GM21825 (cell line): ENCODE measurements around the gene ST3GAL2.

Experiments used
- ATAC-seq: cut with Tn5 transposase; IDR thresholded peaks from one replicate; pipeline ENCODE4 v1.9.1; 2021; ENCODE audit warnings: mild to moderate bottlenecking, moderate library complexity; ENCODE audit not compliant: unreplicated experiment

Gene ST3GAL2, protein sequence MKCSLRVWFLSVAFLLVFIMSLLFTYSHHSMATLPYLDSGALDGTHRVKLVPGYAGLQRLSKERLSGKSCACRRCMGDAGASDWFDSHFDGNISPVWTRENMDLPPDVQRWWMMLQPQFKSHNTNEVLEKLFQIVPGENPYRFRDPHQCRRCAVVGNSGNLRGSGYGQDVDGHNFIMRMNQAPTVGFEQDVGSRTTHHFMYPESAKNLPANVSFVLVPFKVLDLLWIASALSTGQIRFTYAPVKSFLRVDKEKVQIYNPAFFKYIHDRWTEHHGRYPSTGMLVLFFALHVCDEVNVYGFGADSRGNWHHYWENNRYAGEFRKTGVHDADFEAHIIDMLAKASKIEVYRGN

DNA sequence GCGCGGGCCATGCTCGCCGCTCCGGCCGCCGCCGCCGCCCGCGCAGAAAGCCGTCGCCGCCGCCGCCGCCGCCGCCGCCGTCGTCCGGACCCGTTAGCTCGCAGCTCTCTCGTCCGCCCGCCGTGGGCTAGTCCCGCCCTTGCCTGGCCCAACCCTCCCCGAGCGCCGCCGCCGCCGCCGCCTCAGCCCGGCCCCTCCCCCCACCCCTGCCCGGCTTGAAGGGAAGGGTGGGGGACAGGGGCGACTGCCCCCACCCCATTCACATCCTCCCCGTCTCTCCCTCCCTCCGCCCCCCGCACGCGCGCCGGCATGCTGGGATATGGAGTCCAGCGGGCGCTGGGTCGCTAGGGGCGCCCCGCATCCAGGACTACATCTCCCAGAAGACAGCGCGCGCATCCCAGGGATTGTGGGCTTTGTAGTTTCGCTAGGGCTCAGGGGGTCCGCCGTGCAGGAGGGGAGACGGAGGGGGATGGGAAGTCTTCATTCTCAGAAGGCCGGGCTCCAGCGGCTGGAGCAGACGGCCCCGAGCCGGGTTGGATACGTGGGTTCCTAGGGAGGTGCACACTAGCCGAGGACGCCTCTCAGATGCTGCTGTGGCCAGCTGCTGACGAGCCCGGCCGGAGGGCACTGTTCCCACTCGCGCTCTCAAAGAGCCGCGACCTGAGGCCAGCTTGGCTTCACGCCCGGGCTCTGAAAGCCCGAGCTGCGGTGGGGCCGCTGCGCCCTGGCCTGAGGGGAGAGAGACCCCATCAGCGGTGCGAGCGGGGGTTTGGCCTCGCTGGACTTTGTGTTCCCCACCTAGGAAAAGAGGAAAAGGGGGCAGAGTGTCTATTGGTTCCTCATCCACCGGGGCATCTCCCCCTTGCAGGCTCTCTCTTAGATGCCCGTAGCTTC is at the start of gene ST3GAL2:
ST3GAL2 (minus strand) TSS at position 132 of the 894 bp plus-strand sequence. CDS start 40,570 bp downstream, outside the sequence.
- ATAC-seq, result peak; percentile 88

DNA sequence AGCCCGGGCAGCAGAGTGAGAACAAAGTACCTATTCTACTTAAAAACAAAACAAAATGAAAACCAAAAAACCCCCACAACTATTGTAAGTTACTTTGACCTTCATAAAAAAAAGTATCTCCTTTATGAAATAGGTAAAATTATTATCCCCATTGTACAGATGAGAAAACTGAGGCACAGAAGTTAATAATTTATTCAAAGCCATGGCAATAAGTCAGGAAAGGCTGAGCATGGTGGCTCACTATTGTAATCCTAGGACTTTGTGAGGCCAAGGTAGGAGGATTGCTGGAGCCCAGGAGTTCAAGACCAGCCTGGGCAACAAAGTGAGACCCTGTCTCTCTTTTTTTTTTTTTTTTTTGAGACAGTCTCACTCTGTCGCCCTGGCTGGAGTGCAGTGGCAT is 46.0 kb upstream of the ST3GAL2 start:
- no peak for ATAC-seq

DNA sequence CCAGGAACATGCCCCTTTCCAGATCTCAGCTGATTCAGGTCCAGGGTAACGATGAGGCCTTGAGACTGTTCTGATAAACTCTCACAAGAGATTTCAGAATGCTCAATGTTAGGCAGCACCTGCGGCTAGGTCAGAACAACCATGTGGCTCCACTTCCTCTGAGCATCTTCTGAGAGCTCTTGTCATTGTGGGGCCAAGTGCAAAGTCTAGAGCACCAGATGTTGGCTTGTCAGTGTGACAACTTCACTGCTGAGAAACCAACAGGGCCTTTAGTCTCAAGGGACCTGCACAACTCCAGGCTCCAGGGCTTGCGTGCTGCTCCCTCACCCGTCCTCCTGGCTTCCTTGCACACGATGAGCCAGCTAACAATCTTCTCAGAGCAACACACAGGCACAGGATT is 44.5 kb upstream of the ST3GAL2 start:
- ATAC-seq, result peak; percentile 54

DNA sequence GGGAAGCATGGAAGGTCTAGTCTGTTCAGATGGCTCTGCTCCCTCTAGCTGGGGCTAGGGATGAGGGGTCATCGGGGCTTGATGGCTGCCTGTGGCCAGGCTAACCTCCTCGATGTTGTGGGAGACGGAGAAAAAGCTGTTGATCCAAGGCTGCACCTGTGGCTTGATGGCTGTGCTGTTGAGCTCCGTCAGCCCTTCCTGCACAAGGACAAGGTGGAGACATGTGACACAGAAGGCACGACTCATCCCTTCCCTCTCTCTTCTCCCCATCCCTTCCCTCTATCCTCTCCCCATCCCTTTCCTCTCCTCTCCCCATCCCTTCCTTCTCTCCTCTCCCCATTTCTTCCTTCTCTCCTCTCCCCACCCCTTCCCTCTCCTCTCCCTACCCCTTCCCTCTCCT is 43.7 kb upstream of the ST3GAL2 start:
- ATAC-seq, result no peak

DNA sequence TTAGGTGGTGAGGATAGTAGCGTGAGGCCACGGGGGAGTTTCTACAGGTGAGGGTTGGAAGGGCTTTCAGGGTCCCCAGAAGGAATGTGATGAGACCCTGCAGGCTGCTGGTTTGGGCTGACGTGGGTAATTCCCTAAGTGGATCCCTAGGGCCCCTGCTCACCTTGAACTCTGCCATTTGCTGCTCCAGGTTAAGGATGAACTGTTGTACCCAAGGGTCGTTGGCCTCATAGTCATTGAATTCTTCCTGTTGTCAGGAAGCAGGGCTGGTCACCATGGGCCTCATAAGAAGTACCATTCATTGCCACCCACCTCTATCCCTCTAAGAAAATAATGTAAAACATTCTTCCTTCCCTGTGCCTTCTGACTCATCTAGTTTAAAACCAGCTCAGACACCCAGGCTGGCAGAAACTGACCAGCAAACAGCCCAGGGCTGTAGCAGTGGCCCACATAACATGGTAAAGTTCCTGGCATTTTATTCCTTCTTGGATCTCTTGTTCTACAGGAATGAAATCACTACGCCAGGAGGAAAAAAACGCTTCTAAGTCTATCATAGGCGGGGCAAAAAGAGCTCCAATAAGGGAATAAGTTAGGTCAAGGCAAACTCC is 43.1 kb upstream of the ST3GAL2 start:
- ATAC-seq, result no peak

DNA sequence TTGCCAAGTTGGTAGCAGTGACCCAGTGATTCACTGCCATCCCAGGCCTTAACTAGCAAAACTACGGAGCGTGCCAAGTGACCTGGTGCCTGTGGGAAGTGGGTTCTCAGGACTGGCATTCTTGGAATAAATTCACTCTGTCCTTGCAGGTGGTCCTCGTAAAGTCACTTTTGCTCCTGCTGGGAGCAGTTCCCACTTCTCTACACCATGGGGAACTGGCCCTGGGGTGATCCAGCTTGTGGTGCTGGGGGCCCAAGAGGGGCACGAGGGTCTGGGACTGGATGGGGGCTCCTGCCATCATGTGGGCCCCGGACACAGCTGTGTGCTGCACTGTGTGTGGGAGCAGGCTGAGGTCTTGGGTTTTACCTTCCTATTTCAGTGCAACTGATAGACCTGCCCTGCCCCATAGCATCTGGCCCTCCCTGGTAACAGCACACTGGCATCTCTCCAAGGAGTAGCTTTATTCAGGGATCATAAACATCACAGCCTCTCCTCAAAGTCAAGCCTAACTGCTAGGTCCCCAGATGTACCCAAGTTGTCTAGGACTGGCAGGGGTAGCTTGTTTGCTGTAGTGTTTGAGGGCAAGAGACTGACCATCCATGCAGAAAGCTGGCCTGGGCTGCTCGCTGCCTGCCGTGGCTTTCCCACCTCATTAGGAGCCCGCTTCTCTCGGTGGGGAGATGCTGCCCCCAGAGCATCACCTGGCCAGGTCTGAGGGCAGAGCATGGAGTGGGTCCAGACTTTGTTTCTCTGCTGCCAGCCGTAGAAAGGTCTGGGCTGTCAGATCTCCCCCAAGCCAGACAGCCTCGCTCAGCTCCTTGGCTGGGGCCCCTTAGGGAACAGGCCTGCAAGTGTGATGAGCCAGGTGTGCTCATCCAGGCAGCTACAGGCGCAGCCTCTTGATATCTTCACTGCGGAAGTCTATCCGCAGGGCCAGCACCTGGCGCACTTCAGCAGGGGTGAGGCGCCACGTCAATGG is 41.5 kb upstream of the ST3GAL2 start:
- ATAC-seq, result no peak

DNA sequence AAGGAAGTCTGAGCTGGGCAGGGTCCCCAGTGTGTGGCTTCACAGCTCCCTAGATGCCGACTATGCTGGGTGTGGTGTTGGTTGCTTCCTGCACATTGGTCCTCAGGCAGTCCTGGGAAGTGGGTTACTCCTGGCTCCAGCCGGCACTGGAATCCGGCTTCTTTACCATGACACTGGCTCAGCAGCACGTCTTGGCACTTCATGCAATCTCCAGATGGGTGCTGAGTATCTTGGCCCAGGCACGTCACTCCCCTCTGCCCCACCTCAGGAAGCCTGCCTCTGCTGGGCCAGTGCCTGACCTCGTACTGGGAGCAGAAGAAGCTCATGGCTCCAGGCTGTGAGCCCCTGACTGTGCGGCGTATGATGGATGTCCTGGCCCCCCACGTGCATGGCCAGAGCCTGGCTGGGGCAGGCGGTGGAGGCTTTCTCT is 40.0 kb upstream of the ST3GAL2 start:
- no peak for ATAC-seq

DNA sequence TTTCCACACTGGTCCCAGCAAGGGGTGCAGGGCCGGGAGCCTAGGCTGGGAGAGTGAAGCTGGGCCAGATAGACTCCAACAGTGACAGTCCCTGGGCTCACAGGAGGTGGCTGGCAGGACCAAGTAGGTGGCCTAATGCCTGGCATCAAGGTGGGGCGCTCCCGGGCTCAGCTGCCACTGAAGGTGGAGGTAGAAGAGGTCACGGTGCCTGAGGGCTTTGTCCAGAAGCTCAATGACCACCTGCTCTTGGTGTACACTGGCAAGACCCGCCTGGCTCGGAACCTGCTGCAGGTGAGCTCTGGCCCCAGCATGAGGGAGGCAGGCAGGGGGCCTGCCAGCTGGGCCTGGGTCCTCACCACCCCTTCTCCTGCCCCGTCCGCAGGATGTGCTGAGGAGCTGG is 39.3 kb upstream of the ST3GAL2 start:
- no peak for ATAC-seq

DNA sequence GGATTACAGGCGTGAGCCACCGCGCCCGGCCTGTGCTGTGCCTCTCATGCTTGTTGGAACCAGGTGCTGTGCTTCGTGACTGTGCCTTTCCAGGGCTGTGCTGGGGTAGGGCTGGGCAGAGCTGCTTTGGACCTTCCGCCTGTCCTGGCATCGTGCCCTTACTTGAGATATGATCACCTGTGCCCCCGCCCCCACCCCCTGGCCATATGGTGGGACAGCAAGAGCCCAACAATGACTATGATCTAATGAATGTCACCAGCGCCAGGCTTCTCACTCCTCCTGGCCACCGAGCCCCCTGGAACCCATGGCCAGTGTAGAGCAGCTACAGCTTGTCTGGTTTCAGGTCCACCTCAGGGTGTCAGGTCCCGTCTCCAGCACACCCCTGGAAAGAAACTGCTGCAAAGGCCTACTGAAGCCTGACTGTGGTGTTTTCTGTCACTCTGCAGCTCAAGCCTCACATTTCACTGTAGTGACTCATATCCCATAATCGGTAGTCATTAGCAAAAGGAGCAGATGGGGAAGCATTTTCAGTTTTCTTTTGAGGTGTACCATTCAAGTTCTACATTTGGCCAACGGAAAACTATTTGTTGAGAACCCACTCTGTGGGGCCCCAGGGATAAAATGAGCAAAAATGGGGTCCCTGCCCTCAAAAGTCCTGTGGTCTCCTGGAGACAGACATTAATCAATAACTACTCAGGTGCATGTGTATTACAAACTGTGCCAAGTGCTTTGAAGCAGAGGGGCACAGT is 37.5 kb upstream of the ST3GAL2 start:
- peak; percentile 78 for ATAC-seq

DNA sequence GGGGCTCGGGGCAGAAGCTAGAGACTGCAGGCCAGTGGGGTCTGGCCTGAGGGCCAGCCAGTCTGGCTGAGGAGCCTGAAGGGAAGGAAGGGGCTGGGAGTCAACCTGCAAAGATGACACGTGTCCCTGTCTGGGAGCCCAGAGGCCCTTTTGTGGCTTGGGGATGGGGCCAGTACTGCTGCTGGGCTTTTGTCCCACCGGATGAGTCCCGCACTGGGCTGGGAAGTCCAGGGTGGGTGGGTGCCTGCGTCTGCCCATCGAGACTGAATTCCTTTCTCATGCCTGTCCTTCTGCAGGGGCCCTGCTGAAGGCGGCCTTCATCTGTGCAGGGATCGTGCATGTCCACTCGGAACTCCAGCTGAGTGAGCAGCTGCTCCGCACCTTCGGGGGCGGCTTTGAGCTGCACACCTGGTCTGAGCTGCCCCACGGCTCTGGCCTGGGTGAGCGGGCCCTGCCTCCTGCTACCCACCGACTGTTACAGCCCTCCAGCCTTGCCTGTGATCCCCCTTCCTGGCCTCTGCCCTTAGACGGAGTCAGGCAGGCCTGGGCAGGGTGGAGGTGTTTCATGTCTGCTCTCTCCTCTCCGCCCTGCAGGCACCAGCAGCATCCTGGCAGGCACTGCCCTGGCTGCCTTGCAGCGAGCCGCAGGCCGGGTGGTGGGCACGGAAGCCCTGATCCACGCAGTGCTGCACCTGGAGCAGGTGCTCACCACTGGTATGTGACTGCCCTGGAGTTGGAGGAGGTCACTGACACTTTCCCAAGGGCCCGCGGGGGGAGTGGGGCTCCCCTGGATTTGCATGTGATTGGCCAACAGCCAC is 36.4 kb upstream of the ST3GAL2 start:
- ATAC-seq, result no peak

DNA sequence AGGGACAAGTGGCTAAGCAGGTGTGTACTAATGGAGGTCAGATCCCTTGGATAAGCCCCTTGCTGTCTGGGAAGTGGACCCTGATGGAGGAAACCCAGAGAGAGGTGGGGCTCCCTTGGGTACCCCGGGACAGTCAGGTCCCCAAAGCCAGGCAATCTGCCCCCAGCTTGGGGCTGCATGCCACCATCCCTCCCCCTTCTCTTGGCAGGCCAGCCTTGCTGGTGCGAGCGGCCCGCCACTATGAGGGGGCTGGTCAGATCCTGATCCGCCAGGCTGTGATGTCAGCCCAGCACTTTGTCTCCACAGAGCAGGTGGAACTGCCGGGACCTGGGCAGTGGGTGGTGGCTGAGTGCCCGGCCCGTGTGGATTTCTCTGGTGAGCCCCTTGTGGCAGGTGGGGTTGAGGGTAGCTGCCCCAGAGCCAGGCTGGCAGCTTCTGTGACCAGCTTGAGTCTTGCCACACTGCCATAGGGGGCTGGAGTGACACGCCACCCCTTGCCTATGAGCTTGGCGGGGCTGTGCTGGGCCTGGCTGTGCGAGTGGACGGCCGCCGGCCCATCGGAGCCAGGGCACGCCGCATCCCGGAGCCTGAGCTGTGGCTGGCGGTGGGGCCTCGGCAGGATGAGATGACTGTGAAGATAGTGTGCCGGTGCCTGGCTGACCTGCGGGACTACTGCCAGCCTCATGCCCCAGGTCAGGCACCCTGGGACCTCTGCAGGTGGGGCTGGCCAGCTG is 35.6 kb upstream of the ST3GAL2 start:
- ATAC-seq, result no peak

DNA sequence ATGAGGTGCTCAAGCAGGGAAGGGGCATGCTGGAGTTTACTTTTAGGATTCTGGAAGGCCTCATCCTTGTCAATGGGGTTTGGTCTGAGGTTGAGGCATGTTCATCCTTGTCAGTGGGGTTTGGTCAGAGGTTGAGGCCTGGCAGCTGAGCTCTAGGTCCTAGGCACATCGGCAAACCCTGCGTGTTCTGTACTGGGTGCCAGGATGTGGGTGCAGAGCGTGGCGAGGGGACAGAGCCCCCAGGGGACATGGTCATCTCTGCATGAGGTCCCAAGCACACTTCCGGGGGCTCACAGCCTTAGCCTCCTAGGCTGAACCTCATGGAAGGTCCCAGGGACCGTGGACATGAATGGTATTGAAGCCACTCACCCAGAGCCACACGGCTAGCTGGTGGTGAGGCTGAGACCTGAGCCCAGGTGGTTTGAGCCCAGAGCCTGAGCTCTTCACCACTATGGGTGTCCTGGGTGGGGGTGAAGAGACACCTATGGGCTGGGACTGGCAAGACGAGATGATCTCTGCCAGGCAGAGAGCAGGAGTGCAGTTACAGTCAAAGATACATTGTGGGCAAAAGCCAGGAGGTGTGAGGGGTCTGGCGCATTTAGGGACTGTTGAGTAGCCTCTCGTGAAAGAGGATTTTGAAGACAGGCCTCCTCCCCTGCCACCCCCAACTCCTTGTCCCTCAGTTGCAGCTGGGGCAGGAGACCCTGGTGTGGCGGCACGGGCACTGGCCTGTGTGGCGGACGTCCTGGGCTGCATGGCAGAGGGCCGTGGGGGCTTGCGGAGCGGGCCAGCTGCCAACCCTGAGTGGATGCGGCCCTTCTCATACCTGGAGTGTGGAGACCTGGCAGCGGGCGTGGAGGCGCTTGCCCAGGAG is 34.8 kb upstream of the ST3GAL2 start:
- no peak for ATAC-seq

DNA sequence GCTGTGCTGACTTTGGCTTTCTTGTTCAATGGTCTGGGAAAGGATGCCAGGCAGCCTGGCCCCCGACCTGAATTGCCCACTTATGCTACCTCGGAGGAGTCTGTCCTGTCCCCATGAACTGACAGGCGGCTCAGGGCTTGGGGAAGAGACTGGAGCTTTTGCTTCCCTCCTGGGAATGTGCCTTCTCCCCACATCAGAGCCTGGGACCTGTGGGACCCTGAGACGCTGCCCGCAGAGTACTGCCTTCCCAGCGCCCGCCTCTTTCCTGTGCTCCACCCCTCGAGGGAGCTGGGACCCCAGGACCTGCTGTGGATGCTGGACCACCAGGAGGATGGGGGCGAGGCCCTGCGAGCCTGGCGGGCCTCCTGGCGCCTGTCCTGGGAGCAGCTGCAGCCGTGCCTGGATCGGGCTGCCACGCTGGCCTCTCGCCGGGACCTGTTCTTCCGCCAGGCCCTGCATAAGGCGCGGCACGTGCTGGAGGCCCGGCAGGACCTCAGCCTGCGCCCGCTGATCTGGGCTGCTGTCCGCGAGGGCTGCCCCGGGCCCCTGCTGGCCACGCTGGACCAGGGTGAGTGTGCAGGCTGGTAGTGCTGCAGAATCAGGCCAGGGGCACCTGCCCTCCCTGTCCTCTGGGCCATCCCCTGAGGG is 34.0 kb upstream of the ST3GAL2 start:
- no peak for ATAC-seq

DNA sequence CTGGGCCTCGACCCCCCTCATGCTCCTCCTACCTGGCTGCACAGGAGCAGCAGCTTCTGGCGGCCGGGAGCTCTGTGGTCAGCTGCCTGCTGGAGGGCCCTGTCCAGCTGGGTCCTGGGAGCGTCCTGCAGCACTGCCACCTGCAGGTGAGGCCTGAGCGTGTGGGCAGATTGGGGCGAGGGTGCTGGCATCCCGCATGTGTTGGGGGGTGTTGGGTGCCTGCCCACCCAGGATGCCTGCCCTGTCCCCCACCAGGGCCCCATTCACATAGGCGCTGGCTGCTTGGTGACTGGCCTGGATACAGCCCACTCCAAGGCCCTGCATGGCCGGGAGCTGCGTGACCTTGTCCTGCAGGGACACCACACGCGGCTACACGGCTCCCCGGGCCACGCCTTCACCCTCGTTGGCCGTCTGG is 32.0 kb upstream of the ST3GAL2 start:
- ATAC-seq, result no peak

DNA sequence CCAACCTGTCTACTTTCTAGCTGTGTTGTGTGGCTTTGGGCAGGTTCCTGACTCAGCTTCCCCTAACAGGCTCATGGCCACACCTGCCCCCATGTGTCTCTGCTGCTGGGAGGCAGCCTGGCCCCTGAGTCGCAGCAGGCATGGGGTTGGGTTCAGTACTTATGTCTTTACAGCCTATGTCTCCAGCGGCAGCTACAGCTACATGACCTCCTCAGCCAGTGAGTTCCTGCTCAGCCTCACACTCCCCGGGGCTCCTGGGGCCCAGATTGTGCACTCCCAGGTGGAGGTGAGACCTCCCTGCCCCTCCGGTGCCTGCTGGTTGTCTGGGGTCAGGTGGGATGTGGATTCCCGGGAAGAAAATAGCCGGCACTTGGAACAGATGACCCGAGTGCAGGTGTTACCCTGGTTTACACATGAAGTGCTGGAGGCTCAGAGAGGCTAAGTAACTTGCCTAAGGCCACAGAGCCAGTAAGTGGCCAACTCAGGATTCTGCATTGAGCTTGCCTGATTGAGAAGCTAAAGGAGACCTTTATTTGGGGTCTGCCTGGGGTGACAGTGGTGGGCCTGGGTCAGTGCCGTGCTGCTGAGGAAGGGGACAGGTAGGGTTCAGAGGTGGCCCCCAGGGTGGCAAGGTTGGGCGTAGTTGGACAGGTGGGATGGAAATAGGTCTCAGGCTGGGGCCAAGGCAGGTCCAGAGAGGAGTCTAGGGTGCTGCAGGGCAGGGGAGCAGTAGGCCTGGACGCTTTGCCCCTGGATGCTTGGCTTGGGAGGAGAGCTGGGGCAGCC is 31.4 kb upstream of the ST3GAL2 start:
- ATAC-seq, result no peak
